ENCODE results near the gene KRT81. TPM values are rescaled to one million over a fixed set of nuclear protein-coding genes. Genes with fewer than 3 reads are reported as not detected.

KRT81 gene
- total and polyA plus RNA-seq, 8 donors = 0.12 to 0.26 TPM; not detected in 6

DNA sequence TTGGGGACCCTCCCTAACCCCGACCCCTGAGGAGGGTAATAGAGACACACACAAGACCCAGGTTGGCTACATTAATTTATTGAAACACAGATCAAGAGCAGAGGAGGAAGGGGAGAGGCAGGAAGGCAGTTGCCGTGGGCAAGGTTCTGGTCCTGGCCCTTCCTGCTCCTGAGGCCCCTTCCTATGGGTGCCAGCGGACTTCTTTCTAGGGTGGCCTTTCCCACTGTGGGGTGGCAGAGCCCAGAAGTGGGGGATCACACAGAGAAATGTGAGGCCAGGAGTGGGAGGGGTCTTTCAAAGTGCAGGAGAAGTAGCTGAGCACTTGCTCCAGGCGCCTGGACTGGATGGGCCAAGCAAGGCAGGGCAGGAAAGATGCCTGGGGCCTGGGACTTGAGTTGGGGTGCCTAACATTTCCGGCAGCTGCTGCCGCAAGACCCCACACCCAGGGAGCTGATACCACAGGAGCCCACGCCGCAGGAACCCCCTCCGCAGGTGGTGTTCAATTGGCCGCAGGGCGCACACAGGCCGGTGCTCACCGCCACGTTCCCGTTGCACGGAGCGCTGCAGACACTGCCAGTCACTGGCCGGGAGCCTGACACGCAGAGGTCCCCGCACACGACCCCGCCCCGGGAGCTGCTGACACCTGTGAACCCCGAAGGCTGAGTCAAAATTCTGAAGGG lies 5.3 kb downstream of the KRT81 start:
- TF ChIP-seq, protein P1, sequence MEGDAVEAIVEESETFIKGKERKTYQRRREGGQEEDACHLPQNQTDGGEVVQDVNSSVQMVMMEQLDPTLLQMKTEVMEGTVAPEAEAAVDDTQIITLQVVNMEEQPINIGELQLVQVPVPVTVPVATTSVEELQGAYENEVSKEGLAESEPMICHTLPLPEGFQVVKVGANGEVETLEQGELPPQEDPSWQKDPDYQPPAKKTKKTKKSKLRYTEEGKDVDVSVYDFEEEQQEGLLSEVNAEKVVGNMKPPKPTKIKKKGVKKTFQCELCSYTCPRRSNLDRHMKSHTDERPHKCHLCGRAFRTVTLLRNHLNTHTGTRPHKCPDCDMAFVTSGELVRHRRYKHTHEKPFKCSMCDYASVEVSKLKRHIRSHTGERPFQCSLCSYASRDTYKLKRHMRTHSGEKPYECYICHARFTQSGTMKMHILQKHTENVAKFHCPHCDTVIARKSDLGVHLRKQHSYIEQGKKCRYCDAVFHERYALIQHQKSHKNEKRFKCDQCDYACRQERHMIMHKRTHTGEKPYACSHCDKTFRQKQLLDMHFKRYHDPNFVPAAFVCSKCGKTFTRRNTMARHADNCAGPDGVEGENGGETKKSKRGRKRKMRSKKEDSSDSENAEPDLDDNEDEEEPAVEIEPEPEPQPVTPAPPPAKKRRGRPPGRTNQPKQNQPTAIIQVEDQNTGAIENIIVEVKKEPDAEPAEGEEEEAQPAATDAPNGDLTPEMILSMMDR (IDR thresholded peaks at IDR 0.05) = no peak
- H3K4me3 ChIP-seq = no peak overlapping the region
- H3K36me3 ChIP-seq = no peaks in the 10 kb centered on the region
- intact Hi-C loops (cut with DNase I) = no loop called here
- H3K9me3 ChIP-seq = no peaks in the 10 kb centered on the region
- no peaks in the 10 kb centered on the region for H3K27me3 ChIP-seq
- no peak for DNase-seq
- H3K27ac ChIP-seq = no peak overlapping the region
- peaks cover 5 to 8% of the 10 kb centered on the region in 2 donors for H3K4me1 ChIP-seq
- ATAC-seq = no peak

DNA sequence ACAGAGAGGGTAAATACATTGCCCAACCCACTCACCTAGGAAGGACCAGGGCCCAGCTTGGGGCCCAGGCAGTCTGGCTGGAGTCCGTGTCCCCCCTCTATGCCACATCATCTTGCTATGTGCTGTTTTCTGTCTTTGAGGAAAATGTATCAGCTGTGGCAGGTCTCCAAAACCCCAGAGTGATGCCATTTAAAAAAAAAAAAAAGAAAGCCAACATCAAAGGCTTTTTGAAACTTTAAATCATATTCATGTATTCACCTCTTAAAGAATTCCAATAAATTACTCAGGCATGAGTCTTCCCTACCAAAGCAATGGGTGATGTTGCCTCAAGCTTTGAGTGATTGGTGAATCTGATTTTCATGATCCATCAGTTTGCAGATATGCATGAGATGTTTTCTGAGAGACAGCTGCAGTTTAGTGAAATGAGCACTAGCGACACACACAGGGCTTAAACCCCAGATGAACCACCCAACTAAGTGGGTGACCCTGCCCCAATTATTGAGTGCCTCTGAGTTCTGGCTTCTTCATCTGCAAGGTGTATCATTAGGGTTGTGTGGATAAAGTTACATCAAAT lies 6.1 kb downstream of the KRT81 start:
- TF ChIP-seq, protein P1 (IDR thresholded peaks at IDR 0.05) = no peak
- H3K9me3 ChIP-seq = no peaks in the 10 kb centered on the region
- no peak for ATAC-seq
- no peaks in the 10 kb centered on the region for H3K27me3 ChIP-seq
- no peak for DNase-seq
- H3K36me3 ChIP-seq = no peaks in the 10 kb centered on the region
- intact Hi-C loops (cut with DNase I) = no loop called here
- peaks cover 12 to 14% of the 10 kb centered on the region in 2 donors for H3K4me1 ChIP-seq
- H3K4me3 ChIP-seq = no peak overlapping the region
- H3K27ac ChIP-seq = no peak overlapping the region

DNA sequence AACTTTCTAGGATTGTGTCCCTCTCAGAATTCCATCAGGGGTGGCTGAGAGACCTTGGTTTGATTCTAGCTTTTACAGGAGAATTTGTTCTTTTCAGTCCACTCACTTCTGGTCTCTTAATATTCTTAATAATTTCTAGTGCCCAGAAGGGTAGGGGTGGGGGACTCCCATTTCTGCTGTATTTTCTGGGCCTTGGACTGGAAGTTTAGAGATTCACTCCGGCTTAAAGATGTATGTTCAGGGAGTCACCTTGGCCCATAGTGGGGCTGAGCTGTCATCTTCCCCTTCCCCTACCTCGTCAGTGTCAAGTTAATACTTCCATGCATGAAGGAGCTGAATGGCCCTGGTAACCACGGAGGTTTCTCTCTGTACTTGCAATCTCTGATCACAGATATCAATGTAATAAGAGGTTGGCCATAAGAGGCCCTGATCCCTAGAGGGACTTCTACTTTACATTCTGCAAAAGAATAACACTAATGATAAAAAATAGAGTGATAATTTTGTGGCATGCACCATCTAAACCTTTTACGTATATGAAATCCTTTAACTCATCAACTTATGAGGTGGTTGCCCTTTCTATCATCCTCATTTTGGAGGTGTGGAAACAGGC lies 6.7 kb downstream of the KRT81 start:
- Histone ChIP-seq H3K27me3 (no peaks in the 10 kb centered on the region), H3K4me1 (peaks cover 14 to 18% of the 10 kb centered on the region in 2 donors), H3K4me3 (no peak overlapping the region), H3K36me3 (no peaks in the 10 kb centered on the region), H3K9me3 (no peaks in the 10 kb centered on the region), H3K27ac (no peak overlapping the region)
- TF ChIP-seq, protein P1 (IDR thresholded peaks at IDR 0.05) = no peak
- intact Hi-C loops (cut with DNase I) = no loop called here
- ATAC-seq (no peak), DNase-seq (no peak)

DNA sequence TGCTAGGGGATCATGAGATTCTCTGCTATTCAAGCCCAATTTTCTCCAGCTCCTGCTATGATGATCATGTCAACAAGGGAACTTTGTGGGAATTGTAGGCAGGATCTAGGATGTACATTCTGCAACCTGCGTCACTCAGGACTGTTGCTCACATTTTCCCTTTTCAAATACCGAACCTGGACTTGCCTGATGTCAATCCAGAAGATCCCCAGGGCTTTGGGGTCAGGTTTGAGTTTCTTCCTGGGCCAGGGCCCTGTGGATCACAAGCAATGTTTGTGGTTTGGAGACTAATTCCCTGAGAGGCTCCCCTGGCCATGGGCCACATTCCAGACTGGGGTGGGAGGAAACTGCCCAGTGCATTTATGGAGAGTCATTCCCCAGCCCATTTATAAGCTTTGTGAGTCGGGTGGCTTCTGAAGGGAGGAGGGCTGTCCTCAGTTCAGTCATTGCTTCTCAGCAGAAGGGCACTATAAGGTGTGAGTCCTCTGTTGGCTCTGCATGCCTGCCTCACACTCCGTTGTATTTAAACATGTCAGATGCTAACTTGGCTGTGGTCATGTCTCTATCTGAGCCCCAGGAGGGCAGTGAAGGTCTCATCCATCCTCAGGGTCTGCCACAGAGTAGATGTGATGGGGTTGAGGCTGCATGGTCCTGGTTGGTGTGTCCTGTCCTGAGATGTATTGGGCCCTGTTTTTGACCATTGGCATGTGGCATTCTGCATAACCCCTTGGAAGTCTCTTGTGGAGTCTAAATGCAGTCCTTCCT lies 10.4 kb downstream of the KRT81 start:
- no peak overlapping the region for H3K4me3 ChIP-seq
- intact Hi-C loops (cut with DNase I) = no loop called here
- TF ChIP-seq, protein P1 (IDR thresholded peaks at IDR 0.05) = no peak
- H3K36me3 ChIP-seq = no peaks in the 10 kb centered on the region
- peaks cover 0 to 18% of the 10 kb centered on the region in 2 donors for H3K27me3 ChIP-seq
- ATAC-seq = peak; percentile 66
- peak overlapping the region; percentile 75 to 81 for H3K27ac ChIP-seq
- DNase-seq = peak in 2 of 4 donors; percentile 22 to 76
- peaks cover 20 to 29% of the 10 kb centered on the region in 2 donors for H3K4me1 ChIP-seq
- no peaks in the 10 kb centered on the region for H3K9me3 ChIP-seq
